Skeletal muscle satellite cell (primary cell): Measurements from ENCODE around the gene RGS6.

Experiments used
- H3K27me3 ChIP-seq: 2 replicates; pipeline ENCODE4 v1.7.0; 2013; ENCODE audit warnings: low read length; ENCODE audit not compliant: control insufficient read depth, insufficient read depth
- H3K36me3 ChIP-seq: 2 replicates; pipeline ENCODE4 v1.7.0; 2013; ENCODE audit warnings: mild to moderate bottlenecking, control low read depth, low read length; ENCODE audit not compliant: insufficient read depth
- H3K4me1 ChIP-seq: 2 replicates; pipeline ENCODE4 v1.7.0; 2013; ENCODE audit warnings: low read length; ENCODE audit not compliant: control insufficient read depth, insufficient read depth
- H3K4me2 ChIP-seq: 2 replicates; pipeline ENCODE4 v1.7.0; 2013; ENCODE audit warnings: mild to moderate bottlenecking, low read length
- H3K4me3 ChIP-seq: 2 replicates; pipeline ENCODE4 v1.7.0; 2013; ENCODE audit warnings: low read length
- H3K9ac ChIP-seq: 2 replicates; pipeline ENCODE4 v1.7.0; 2013; ENCODE audit warnings: mild to moderate bottlenecking, low read depth, low read length, moderate library complexity
- H3K9me3 ChIP-seq: replicated peaks from 2 replicates; pipeline ENCODE4 v1.7.0; 2013; ENCODE audit warnings: mild to moderate bottlenecking, control low read depth, low read length

Gene RGS6

DNA sequence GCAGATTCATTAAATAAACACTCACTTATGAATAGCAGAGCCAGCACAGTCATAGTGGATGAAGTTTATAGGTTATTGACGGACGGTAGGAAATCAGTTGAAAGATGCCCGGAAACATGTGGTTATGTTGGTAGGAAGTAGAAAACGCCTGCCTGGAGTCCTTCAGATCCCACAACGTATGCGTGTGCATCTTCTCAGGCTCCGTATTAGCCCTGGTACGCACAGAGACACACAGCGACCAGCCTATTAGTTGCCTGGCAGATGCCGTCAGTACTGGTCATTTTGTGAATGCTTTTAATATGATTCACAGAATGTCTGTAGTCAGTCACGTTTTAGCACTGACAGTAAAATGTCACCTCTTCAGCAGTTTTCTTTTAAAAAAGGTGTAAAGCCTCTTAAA lies 196.4 kb downstream of the RGS6 start:
- Histone ChIP-seq H3K36me3 (no peaks in the 10 kb centered on the region), H3K9me3 (peaks cover 3% of the 10 kb centered on the region), H3K27me3 (no peaks in the 10 kb centered on the region), H3K4me2 (no peak overlapping the region), H3K4me3 (no peak overlapping the region), H3K4me1 (no peaks in the 10 kb centered on the region), H3K9ac (no peak overlapping the region)

DNA sequence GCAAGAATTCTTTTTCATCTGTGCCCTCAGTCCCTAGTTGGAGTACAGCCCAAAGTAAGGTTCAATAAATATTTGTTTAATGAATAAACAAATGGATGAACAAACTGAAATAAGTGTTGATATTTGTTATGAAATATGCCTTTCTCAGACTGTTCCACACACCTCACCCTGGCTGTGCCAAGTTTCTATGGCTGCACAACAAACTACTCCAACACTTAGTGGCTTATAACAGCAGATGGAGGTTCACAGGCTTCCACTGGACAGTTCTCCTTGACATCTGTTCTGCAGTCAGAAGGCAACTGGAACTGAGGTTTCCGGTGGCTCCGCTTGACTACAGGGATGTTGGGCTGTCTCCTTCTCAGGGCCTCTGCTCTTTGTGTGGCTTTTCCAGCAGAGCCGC lies 197.1 kb downstream of the RGS6 start:
- Histone ChIP-seq H3K9ac (no peak overlapping the region), H3K36me3 (no peaks in the 10 kb centered on the region), H3K9me3 (peaks cover 5% of the 10 kb centered on the region), H3K4me2 (no peak overlapping the region), H3K4me1 (no peaks in the 10 kb centered on the region), H3K27me3 (no peaks in the 10 kb centered on the region), H3K4me3 (no peak overlapping the region)

DNA sequence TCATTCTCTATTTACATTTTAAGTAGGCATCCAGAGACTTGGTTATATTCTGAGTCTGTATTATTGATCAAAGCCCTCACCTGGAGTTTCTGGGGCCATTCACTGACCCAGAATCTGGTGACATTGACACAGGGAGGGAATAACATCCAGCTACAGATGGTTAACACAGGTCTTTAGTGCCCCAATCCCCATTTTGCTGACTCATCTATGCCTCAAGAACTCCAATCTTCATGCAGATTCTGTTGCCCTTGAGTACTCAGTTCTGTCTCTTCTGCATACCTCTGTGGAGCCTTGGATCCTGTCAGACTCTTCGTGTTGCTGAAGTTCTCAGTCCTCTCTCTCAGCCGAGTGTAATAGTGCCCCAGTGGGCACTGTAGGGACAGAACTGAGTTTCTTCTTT lies 208.9 kb downstream of the RGS6 start:
- H3K4me2 ChIP-seq: no peak overlapping the region
- no peaks in the 10 kb centered on the region for H3K9me3 ChIP-seq
- no peak overlapping the region for H3K4me3 ChIP-seq
- no peaks in the 10 kb centered on the region for H3K27me3 ChIP-seq
- H3K4me1 ChIP-seq: no peaks in the 10 kb centered on the region
- H3K9ac ChIP-seq: no peak overlapping the region
- H3K36me3 ChIP-seq: no peaks in the 10 kb centered on the region

DNA sequence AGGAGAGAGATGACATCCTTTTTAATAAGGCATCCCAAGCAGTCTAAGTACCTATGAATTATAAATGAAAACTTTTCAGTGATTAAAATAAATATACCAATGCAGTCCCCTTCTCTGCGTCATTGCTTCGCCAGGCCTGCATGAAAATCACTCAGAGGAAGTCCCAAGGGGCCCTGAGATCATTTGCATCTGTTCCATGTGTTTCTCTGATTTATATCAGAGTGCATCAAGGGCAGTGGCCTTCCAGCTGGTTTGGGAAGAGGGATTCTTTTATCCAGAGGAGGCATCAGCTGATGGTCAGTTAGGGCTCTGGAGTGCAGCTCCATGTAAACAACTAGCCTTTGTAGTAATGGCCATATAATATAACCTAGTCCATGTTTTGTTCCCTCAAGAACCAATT lies 210.1 kb downstream of the RGS6 start:
- Histone ChIP-seq H3K4me1 (no peaks in the 10 kb centered on the region), H3K9me3 (no peaks in the 10 kb centered on the region), H3K4me3 (no peak overlapping the region), H3K4me2 (no peak overlapping the region), H3K9ac (no peak overlapping the region), H3K27me3 (no peaks in the 10 kb centered on the region), H3K36me3 (no peaks in the 10 kb centered on the region)

GRCh38 chr14:72146241-72146640 lies 214.0 kb downstream of the RGS6 start:
- H3K36me3 ChIP-seq: no peaks in the 10 kb centered on the region
- H3K4me3 ChIP-seq: no peak overlapping the region
- no peak overlapping the region for H3K9ac ChIP-seq
- no peaks in the 10 kb centered on the region for H3K27me3 ChIP-seq
- H3K9me3 ChIP-seq: peaks cover 4% of the 10 kb centered on the region
- no peaks in the 10 kb centered on the region for H3K4me1 ChIP-seq
- no peak overlapping the region for H3K4me2 ChIP-seq

DNA sequence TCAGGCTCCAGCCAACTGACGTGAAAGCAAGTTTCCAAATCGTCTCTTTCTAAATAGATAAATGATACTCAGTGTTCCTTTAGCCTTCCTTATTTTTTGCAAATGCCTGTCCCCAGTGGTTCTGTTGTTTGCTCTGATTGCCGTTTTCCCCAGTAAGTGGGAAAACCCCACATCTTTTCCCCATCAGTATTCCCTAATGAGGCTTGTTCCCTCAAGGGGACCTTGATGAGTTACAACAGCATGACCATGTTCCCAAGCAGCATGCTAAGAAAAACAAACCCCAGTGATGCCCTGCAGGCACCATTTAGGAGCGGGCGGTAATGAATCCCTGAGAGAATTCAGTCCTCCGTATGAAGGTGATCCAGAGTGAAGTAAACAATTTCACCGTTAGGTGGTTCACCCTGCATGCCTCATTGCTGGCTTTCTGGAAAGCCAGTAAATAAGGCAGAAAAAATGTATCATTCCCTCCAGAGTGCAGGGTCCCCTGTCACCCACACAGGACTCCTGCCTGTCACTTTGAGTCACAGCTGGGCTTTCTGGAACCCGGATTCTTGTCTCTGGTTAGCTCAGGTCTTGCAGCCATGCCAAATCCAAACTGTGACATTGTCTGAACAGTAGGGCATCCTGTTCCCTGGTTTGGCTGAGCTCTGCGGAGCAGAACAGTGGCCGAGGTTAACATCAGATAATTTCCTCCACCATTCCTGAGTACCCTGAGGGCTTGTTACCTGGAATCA lies 222.6 kb downstream of the RGS6 start:
- Histone ChIP-seq H3K27me3 (no peaks in the 10 kb centered on the region), H3K4me1 (no peaks in the 10 kb centered on the region), H3K4me3 (no peak overlapping the region), H3K36me3 (no peaks in the 10 kb centered on the region), H3K9me3 (peaks cover 6% of the 10 kb centered on the region), H3K4me2 (no peak overlapping the region), H3K9ac (no peak overlapping the region)

- no peaks in the 10 kb centered on the region for H3K27me3 ChIP-seq
- no peaks in the 10 kb centered on the region for H3K4me1 ChIP-seq
- no peak overlapping the region for H3K9ac ChIP-seq
Measured at GRCh38 chr14:72155379-72155993, 223.3 kb downstream of the RGS6 start.

DNA sequence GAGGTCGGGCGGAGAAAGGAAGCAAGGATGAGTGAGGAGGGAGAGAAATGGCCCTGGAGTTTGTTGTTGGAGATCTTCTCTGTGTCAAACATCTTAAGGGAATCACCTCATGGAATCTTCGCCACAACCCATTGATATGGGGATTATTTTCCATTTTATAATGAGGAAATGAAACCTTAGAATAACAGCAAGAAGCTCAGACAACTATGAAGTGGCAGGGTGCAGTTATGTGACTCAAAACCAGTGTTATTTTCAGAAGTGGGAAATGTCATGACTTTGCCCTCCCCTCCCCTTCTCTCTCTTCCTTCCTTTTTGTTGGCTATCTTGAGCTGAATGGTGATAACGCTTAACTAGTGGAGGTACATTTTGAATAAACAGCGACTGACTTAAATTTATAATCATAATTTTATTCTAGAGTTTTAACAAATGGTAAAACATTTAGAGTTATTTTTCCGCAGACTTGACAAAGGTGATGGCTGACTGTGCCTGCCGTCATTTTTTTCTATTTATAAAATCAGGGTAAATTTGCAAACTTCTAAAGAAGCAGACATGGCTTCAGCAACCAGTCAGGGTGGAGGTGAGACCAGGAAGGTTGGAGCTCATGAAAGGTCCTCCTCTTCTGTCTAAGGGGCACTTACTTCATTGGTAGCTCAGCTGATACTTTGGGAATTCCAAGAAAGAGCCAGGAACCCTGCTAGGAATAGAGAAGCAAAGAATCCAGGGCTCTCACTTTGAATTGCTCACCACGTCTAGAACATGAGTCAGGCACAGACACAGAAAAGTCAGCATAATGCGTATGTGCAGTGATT lies 232.4 kb downstream of the RGS6 start:
- H3K9ac ChIP-seq: no peak overlapping the region
- no peaks in the 10 kb centered on the region for H3K9me3 ChIP-seq
- H3K36me3 ChIP-seq: no peaks in the 10 kb centered on the region
- no peaks in the 10 kb centered on the region for H3K4me1 ChIP-seq
- H3K27me3 ChIP-seq: no peaks in the 10 kb centered on the region
- H3K4me2 ChIP-seq: no peak overlapping the region
- no peak overlapping the region for H3K4me3 ChIP-seq

More at GRCh38 chr14:72155379-72155993, 223.3 kb downstream of the RGS6 start:
- no peak overlapping the region for H3K4me2 ChIP-seq
- H3K36me3 ChIP-seq: no peaks in the 10 kb centered on the region
- no peak overlapping the region for H3K4me3 ChIP-seq
- H3K9me3 ChIP-seq: peaks cover 6% of the 10 kb centered on the region

DNA sequence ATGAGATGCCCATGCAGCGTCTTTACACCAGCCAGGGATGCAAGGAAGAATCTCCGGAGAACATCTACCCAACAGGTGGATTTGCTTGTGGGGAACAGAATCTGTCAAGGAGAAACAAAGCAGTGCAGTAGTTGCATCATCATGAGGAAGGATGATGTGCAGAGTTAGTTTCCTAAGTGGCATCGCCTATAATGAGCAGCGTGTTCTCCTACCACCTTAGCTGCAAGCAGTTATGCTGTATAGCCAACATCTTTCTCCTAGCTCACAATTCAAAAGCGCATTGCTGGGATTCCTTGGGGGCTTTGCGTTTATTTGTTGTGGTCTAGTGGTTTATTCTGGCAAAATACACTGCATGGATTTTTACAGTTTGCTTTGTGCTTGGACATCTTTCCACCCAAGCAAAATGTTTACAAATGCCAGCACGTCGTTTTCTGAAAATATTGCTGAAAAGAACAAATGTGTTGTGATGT lies 233.0 kb downstream of the RGS6 start:
- no peaks in the 10 kb centered on the region for H3K4me1 ChIP-seq
- H3K4me2 ChIP-seq: no peak overlapping the region

DNA sequence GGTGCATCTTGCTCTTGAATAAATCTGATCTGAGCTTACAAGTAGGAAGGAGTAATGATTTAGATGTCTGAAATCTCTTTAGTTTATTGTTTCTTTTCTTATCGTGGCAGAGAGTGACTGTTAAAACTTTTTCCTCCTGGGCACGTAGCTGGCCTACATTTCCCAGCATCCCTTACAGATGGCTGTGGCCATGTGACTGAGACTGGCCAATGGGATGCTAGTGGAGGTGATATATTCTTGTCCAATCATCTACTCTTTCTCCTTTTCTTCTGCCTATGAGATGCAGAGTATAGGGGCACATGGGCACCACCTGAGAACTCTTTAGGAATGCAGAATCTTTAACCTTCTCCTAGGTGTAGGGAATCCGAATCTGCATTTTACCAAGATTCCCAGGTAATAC lies 237.3 kb downstream of the RGS6 start:
- Histone ChIP-seq H3K4me3 (no peak overlapping the region), H3K9me3 (no peaks in the 10 kb centered on the region), H3K9ac (no peak overlapping the region), H3K36me3 (no peaks in the 10 kb centered on the region), H3K4me2 (no peak overlapping the region), H3K27me3 (no peaks in the 10 kb centered on the region), H3K4me1 (no peaks in the 10 kb centered on the region)

More for the DNA sequence above, 233.0 kb downstream of the RGS6 start:
- Histone ChIP-seq H3K9me3 (no peaks in the 10 kb centered on the region), H3K9ac (no peak overlapping the region), H3K4me3 (no peak overlapping the region), H3K36me3 (no peaks in the 10 kb centered on the region), H3K27me3 (no peaks in the 10 kb centered on the region)

DNA sequence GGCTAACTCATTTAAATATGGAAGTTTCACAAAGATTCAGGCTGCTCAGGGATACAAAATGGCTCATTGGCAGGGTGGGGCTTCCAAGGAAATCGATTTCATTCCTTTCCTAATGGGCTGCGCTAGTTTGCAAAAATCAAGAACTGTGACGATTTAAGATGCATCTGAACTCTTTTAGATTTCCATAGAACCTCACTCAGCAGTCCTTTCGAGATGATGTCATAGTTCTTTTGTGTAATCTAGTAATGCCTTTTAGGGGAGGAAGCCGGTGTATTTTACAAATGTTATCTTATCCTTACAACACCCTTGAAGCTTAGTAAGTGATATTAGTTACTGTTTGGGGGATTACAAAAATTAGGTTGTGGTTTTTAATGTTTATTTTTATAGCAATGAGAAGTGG lies 239.8 kb downstream of the RGS6 start:
- no peaks in the 10 kb centered on the region for H3K27me3 ChIP-seq
- H3K4me1 ChIP-seq: no peaks in the 10 kb centered on the region
- no peaks in the 10 kb centered on the region for H3K9me3 ChIP-seq
- no peak overlapping the region for H3K9ac ChIP-seq
- H3K4me2 ChIP-seq: no peak overlapping the region
- no peaks in the 10 kb centered on the region for H3K36me3 ChIP-seq
- no peak overlapping the region for H3K4me3 ChIP-seq
